ENCODE measurements around the gene FBXL7.

Gene FBXL7

GRCh38 chr5:15634591-15635288, 134.8 kb downstream of the FBXL7 start:
- no peak overlapping the region for H2AFZ ChIP-seq (ENCODE audit: insufficient read depth, low read length, poor library complexity)
- H3K79me2 ChIP-seq (ENCODE audit: control insufficient read depth, insufficient read depth, low read length, poor library complexity), result no peaks in the 10 kb centered on the region
- H3K4ac ChIP-seq (ENCODE audit: low read depth, low read length), result no peak overlapping the region
- no peaks in the 10 kb centered on the region for H3K4me1 ChIP-seq (ENCODE audit: control insufficient read depth in 1 of 2, insufficient read depth in 2 of 2, low read length in 2 of 2)
- H3K36me3 ChIP-seq (ENCODE audit: control insufficient read depth in 1 of 2, insufficient read depth in 2 of 2, low read length in 2 of 2), result no peaks in the 10 kb centered on the region
- no peak overlapping the region for H3K4me2 ChIP-seq (ENCODE audit: low read length)
- H2BK120ac ChIP-seq (ENCODE audit: insufficient read depth, low read length, poor library complexity), result no peak overlapping the region
- no peak overlapping the region for H3K4me3 ChIP-seq (ENCODE audit: low read depth, low read length)
- no peak overlapping the region for H4K91ac ChIP-seq (ENCODE audit: low read depth, low read length)
- WGBS (ENCODE audit: extremely low coverage, insufficient coverage, insufficient read length), result no CpG with 5 or more reads among the region's 4 CpGs
- no peak overlapping the region for H3K27ac ChIP-seq (ENCODE audit: low read depth, low read length)
- H2BK5ac ChIP-seq (ENCODE audit: low read depth, low read length, poor library complexity), result no peak overlapping the region
- H4K8ac ChIP-seq (ENCODE audit: low read depth, low read length), result no peak overlapping the region
- DNase-seq, result no peak
- no peak overlapping the region for H3K23ac ChIP-seq (ENCODE audit: low read length)
- H4K12ac ChIP-seq (ENCODE audit: low read depth, low read length), result no peak overlapping the region
- H2AK5ac ChIP-seq (ENCODE audit: low read length), result no peak overlapping the region
- H3K9ac ChIP-seq (ENCODE audit: low read length), result no peak overlapping the region
- no peak overlapping the region for H2BK12ac ChIP-seq (ENCODE audit: low read length)
- no peak overlapping the region for H3K18ac ChIP-seq (ENCODE audit: low read length)
- no peaks in the 10 kb centered on the region for H3K27me3 ChIP-seq (ENCODE audit: insufficient read depth, low read length)
- no peaks in the 10 kb centered on the region for H3K79me1 ChIP-seq (ENCODE audit: low read length)
- H3K14ac ChIP-seq (ENCODE audit: low read length), result no peak overlapping the region
- no peaks in the 10 kb centered on the region for H3K9me3 ChIP-seq (ENCODE audit: insufficient read depth, low read depth, low read length)

DNA sequence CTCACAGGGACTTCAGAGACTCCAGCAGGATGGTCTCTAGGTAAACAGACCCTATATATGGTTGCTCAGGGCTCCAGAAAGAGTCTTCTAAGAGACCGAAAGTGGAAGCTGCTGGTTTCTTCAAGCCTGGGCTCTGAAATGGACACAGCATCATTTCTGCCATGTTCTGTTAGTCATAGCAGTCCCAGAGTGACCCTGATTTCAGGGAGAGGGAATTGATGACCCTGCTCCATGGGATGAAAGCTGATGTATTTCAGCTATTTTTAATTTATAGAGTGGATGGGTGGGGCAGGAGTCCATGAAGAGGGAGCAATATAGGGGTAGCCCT, 135.3 kb downstream of the FBXL7 start:
- Histone ChIP-seq H3K4me1 (ENCODE audit: control insufficient read depth in 1 of 2, insufficient read depth in 2 of 2, low read length in 2 of 2) (no peaks in the 10 kb centered on the region), H3K79me2 (ENCODE audit: control insufficient read depth, insufficient read depth, low read length, poor library complexity) (no peaks in the 10 kb centered on the region), H3K79me1 (ENCODE audit: low read length) (no peaks in the 10 kb centered on the region), H3K27me3 (ENCODE audit: insufficient read depth, low read length) (no peaks in the 10 kb centered on the region), H4K12ac (ENCODE audit: low read depth, low read length) (no peak overlapping the region), H3K27ac (ENCODE audit: low read depth, low read length) (no peak overlapping the region), H3K4ac (ENCODE audit: low read depth, low read length) (no peak overlapping the region), H4K91ac (ENCODE audit: low read depth, low read length) (no peak overlapping the region), H3K36me3 (ENCODE audit: control insufficient read depth in 1 of 2, insufficient read depth in 2 of 2, low read length in 2 of 2) (no peaks in the 10 kb centered on the region), H3K18ac (ENCODE audit: low read length) (no peak overlapping the region), H2BK120ac (ENCODE audit: insufficient read depth, low read length, poor library complexity) (no peak overlapping the region), H4K8ac (ENCODE audit: low read depth, low read length) (no peak overlapping the region), H2BK12ac (ENCODE audit: low read length) (no peak overlapping the region), H2AFZ (ENCODE audit: insufficient read depth, low read length, poor library complexity) (no peak overlapping the region), H3K14ac (ENCODE audit: low read length) (no peak overlapping the region), H2AK5ac (ENCODE audit: low read length) (no peak overlapping the region), H3K4me3 (ENCODE audit: low read depth, low read length) (no peak overlapping the region), H3K4me2 (ENCODE audit: low read length) (no peak overlapping the region), H3K23ac (ENCODE audit: low read length) (no peak overlapping the region), H3K9ac (ENCODE audit: low read length) (no peak overlapping the region), H3K9me3 (ENCODE audit: insufficient read depth, low read depth, low read length) (no peaks in the 10 kb centered on the region), H2BK5ac (ENCODE audit: low read depth, low read length, poor library complexity) (no peak overlapping the region)
- no CpG with 5 or more reads among the region's 1 CpG for WGBS (ENCODE audit: extremely low coverage, insufficient coverage, insufficient read length)
- DNase-seq, result no peak

DNA sequence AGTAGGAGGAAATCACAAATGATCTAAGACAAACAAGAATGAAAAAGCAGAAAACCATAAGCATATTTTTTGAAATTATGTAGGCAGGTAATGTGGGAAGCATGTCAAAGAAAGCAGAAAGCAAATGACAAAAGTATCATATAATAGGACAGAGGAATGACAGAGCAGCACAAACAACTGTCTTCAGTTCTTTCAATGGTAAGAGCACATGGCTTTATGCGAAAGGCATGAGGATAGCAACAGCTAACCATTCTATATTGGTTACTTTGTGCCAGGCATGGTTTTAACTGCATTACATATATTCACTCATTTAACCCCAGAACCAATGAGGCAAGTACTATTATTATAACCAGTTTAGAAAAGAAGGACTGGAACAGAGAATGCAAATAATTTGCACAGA, 137.4 kb downstream of the FBXL7 start:
- H4K12ac ChIP-seq (ENCODE audit: low read depth, low read length), result no peak overlapping the region
- no peak overlapping the region for H2BK120ac ChIP-seq (ENCODE audit: insufficient read depth, low read length, poor library complexity)
- no peaks in the 10 kb centered on the region for H3K36me3 ChIP-seq (ENCODE audit: control insufficient read depth in 1 of 2, insufficient read depth in 2 of 2, low read length in 2 of 2)
- H2AK5ac ChIP-seq (ENCODE audit: low read length), result no peak overlapping the region
- H3K18ac ChIP-seq (ENCODE audit: low read length), result no peak overlapping the region
- H3K14ac ChIP-seq (ENCODE audit: low read length), result no peak overlapping the region
- H3K27me3 ChIP-seq (ENCODE audit: insufficient read depth, low read length), result no peaks in the 10 kb centered on the region
- H3K23ac ChIP-seq (ENCODE audit: low read length), result no peak overlapping the region
- H3K4me1 ChIP-seq (ENCODE audit: control insufficient read depth in 1 of 2, insufficient read depth in 2 of 2, low read length in 2 of 2), result no peaks in the 10 kb centered on the region
- no peak overlapping the region for H3K4me3 ChIP-seq (ENCODE audit: low read depth, low read length)
- DNase-seq, result no peak
- H2AFZ ChIP-seq (ENCODE audit: insufficient read depth, low read length, poor library complexity), result no peak overlapping the region
- no peaks in the 10 kb centered on the region for H3K79me1 ChIP-seq (ENCODE audit: low read length)
- H4K91ac ChIP-seq (ENCODE audit: low read depth, low read length), result no peak overlapping the region
- no peaks in the 10 kb centered on the region for H3K79me2 ChIP-seq (ENCODE audit: control insufficient read depth, insufficient read depth, low read length, poor library complexity)
- no CpG with 5 or more reads among the region's 1 CpG for WGBS (ENCODE audit: extremely low coverage, insufficient coverage, insufficient read length)
- H3K9me3 ChIP-seq (ENCODE audit: insufficient read depth, low read depth, low read length), result no peaks in the 10 kb centered on the region
- H4K8ac ChIP-seq (ENCODE audit: low read depth, low read length), result no peak overlapping the region
- H3K27ac ChIP-seq (ENCODE audit: low read depth, low read length), result no peak overlapping the region
- no peak overlapping the region for H2BK12ac ChIP-seq (ENCODE audit: low read length)
- no peak overlapping the region for H3K9ac ChIP-seq (ENCODE audit: low read length)
- no peak overlapping the region for H3K4ac ChIP-seq (ENCODE audit: low read depth, low read length)
- H3K4me2 ChIP-seq (ENCODE audit: low read length), result no peak overlapping the region
- no peak overlapping the region for H2BK5ac ChIP-seq (ENCODE audit: low read depth, low read length, poor library complexity)

DNA sequence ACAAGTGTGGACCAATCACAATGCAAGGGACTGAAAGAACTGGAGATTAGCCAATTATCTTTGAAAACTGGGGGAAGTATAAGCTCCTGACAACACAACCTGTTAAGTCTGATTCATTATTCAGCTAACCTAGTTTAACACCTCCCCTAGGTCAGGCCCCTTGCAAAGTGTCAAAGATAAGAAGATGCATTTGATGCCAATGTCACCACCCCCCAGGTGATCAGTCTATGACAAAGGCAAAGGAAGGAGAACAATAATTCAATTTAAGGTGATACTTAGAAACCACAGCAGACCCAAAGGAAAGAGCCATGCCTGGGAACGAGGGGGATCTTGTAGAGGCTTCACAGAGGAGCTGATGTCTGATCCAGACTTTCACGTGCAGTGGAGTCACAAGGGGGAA, 137.9 kb downstream of the FBXL7 start:
- H3K23ac ChIP-seq (ENCODE audit: low read length), result no peak overlapping the region
- H2BK12ac ChIP-seq (ENCODE audit: low read length), result no peak overlapping the region
- H2AK5ac ChIP-seq (ENCODE audit: low read length), result no peak overlapping the region
- no peak overlapping the region for H4K12ac ChIP-seq (ENCODE audit: low read depth, low read length)
- H2BK5ac ChIP-seq (ENCODE audit: low read depth, low read length, poor library complexity), result no peak overlapping the region
- no peak overlapping the region for H3K9ac ChIP-seq (ENCODE audit: low read length)
- no peak overlapping the region for H2BK120ac ChIP-seq (ENCODE audit: insufficient read depth, low read length, poor library complexity)
- H3K4me3 ChIP-seq (ENCODE audit: low read depth, low read length), result no peak overlapping the region
- H3K27me3 ChIP-seq (ENCODE audit: insufficient read depth, low read length), result no peaks in the 10 kb centered on the region
- no peak overlapping the region for H2AFZ ChIP-seq (ENCODE audit: insufficient read depth, low read length, poor library complexity)
- no peak overlapping the region for H4K8ac ChIP-seq (ENCODE audit: low read depth, low read length)
- WGBS (ENCODE audit: extremely low coverage, insufficient coverage, insufficient read length), result no CpG with 5 or more reads among the region's 2 CpGs
- no peaks in the 10 kb centered on the region for H3K79me1 ChIP-seq (ENCODE audit: low read length)
- no peak for DNase-seq
- no peaks in the 10 kb centered on the region for H3K79me2 ChIP-seq (ENCODE audit: control insufficient read depth, insufficient read depth, low read length, poor library complexity)
- H3K27ac ChIP-seq (ENCODE audit: low read depth, low read length), result no peak overlapping the region
- no peak overlapping the region for H3K4me2 ChIP-seq (ENCODE audit: low read length)
- no peak overlapping the region for H3K4ac ChIP-seq (ENCODE audit: low read depth, low read length)
- no peak overlapping the region for H3K14ac ChIP-seq (ENCODE audit: low read length)
- H3K9me3 ChIP-seq (ENCODE audit: insufficient read depth, low read depth, low read length), result no peaks in the 10 kb centered on the region
- no peaks in the 10 kb centered on the region for H3K36me3 ChIP-seq (ENCODE audit: control insufficient read depth in 1 of 2, insufficient read depth in 2 of 2, low read length in 2 of 2)
- no peaks in the 10 kb centered on the region for H3K4me1 ChIP-seq (ENCODE audit: control insufficient read depth in 1 of 2, insufficient read depth in 2 of 2, low read length in 2 of 2)
- no peak overlapping the region for H4K91ac ChIP-seq (ENCODE audit: low read depth, low read length)
- H3K18ac ChIP-seq (ENCODE audit: low read length), result no peak overlapping the region
